GM23338 (cell line): ENCODE measurements around the gene PGAP6. TPM values are rescaled to one million over a fixed set of nuclear protein-coding genes. Genes with fewer than 3 reads are reported as not detected.

Experiments
- ATAC-seq: fragments of 200-7000 bp; cut with Tn5 transposase; 3 replicates; pipeline ENCODE4 v1.9.1; 2020
- DNase-seq: peaks from one replicate; pipeline ENCODE4 v3.0.0-alpha.2; 2015; ENCODE audit warnings: low spot score
- H2AFZ ChIP-seq: fragments of 200-600 bp; sonication (generic); 2 replicates; pipeline ENCODE4 v1.8.0; 2016; ENCODE audit warnings: antibody characterized with exemption, mild to moderate bottlenecking, moderate library complexity
- H3F3A ChIP-seq: fragments of 200-600 bp; sonication (generic); replicated peaks from 2 replicates; pipeline ENCODE4 v1.8.0; 2017; ENCODE audit warnings: antibody characterized with exemption, mixed run types, low read depth
- H3K27ac ChIP-seq: fragments of 200-600 bp; sonication (generic); 2 replicates; pipeline ENCODE4 v1.6.1; 2016; ENCODE audit warnings: low read depth
- H3K27me3 ChIP-seq: fragments of 200-600 bp; sonication (generic); 2 replicates; pipeline ENCODE4 v1.8.0; 2016; ENCODE audit warnings: mild to moderate bottlenecking, mixed run types, moderate library complexity; ENCODE audit not compliant: insufficient read depth
- H3K36me3 ChIP-seq: fragments of 200-600 bp; sonication (generic); 2 replicates; pipeline ENCODE4 v1.8.0; 2016; ENCODE audit warnings: mild to moderate bottlenecking; ENCODE audit not compliant: insufficient read depth
- H3K4me1 ChIP-seq: fragments of 200-600 bp; sonication (generic); 2 replicates; pipeline ENCODE4 v1.8.0; 2016; ENCODE audit warnings: mild to moderate bottlenecking, moderate library complexity; ENCODE audit not compliant: insufficient read depth
- H3K4me2 ChIP-seq: fragments of 200-600 bp; sonication (generic); 2 replicates; pipeline ENCODE4 v1.7.1; 2017; ENCODE audit warnings: mixed run types
- H3K4me3 ChIP-seq: fragments of 200-600 bp; sonication (generic); 2 replicates; pipeline ENCODE4 v1.6.1; 2016; ENCODE audit warnings: mixed run types
- H3K79me2 ChIP-seq: fragments of 200-600 bp; sonication (generic); replicated peaks from 2 replicates; pipeline ENCODE4 v1.8.0; 2017; ENCODE audit warnings: mild to moderate bottlenecking; ENCODE audit not compliant: insufficient read depth
- H3K9me2 ChIP-seq: fragments of 200-600 bp; sonication (generic); 2 replicates; pipeline ENCODE4 v1.8.0; 2017; ENCODE audit not compliant: insufficient read depth
- H4K20me1 ChIP-seq: fragments of 200-600 bp; sonication (generic); replicated peaks from 2 replicates; pipeline ENCODE4 v1.8.0; 2017; ENCODE audit warnings: mild to moderate bottlenecking; ENCODE audit not compliant: insufficient read depth
- H3K27ac Mint-ChIP-seq: 2 replicates; pipeline ENCODE4 v1.8.0; 2020; ENCODE audit warnings: inconsistent platforms, mild to moderate bottlenecking, moderate library complexity, mixed read lengths
- H3K27me3 Mint-ChIP-seq: 3 replicates; pipeline ENCODE4 v1.8.0; 2022; ENCODE audit warnings: low read depth, mild to moderate bottlenecking, moderate library complexity, mixed read lengths, inconsistent platforms; ENCODE audit not compliant: insufficient read depth, poor library complexity
- H3K36me3 Mint-ChIP-seq: 3 replicates; pipeline ENCODE4 v1.8.0; 2021; ENCODE audit warnings: low read depth, mild to moderate bottlenecking, inconsistent platforms, moderate library complexity, mixed read lengths
- H3K4me1 Mint-ChIP-seq: 3 replicates; pipeline ENCODE4 v1.8.0; 2020; ENCODE audit warnings: mild to moderate bottlenecking, inconsistent platforms, mixed read lengths
- H3K4me3 Mint-ChIP-seq: 3 replicates; pipeline ENCODE4 v1.8.0; 2021; ENCODE audit warnings: moderate library complexity, mild to moderate bottlenecking, inconsistent platforms, mixed read lengths
- H3K9me3 Mint-ChIP-seq: 3 replicates; pipeline ENCODE4 v1.8.0; 2020; ENCODE audit warnings: moderate library complexity, mild to moderate bottlenecking, inconsistent platforms, mixed read lengths
- CREB1 ChIP-seq: fragments of 250-450 bp; sonication (Bioruptor Pico); IDR thresholded peaks from 2 replicates; pipeline ENCODE4 v1.5.0; 2020; ENCODE audit warnings: low read depth, mild to moderate bottlenecking, moderate library complexity
- EZH2phosphoT487 ChIP-seq: fragments of 200-600 bp; sonication (generic); IDR thresholded peaks from one replicate; pipeline ENCODE4 v1.8.1; 2018; ENCODE audit warnings: antibody characterized with exemption; ENCODE audit not compliant: unreplicated experiment
- JUNB ChIP-seq: IDR thresholded peaks from one replicate; pipeline ENCODE4 v1.6.1; 2016; ENCODE audit warnings: antibody characterized with exemption; ENCODE audit not compliant: unreplicated experiment
- NANOG ChIP-seq: IDR thresholded peaks from 2 replicates; pipeline ENCODE4 v1.6.1; 2016; ENCODE audit warnings: antibody characterized with exemption, borderline replicate concordance
- POLR2AphosphoS5 ChIP-seq: IDR thresholded peaks from 2 replicates; pipeline ENCODE4 v1.6.1; 2016; ENCODE audit warnings: antibody characterized with exemption, low read depth
- STAT1 ChIP-seq: IDR thresholded peaks from one replicate; pipeline ENCODE4 v1.6.1; 2016; ENCODE audit warnings: antibody characterized with exemption; ENCODE audit not compliant: unreplicated experiment
- ZNF114 ChIP-seq: fragments of 250-450 bp; sonication (Bioruptor Pico); IDR thresholded peaks from 2 replicates; pipeline ENCODE4 v1.5.0; 2020; ENCODE audit warnings: mild to moderate bottlenecking, moderate library complexity
- polyA plus RNA-seq: library from polyadenylated mRNA; unstranded; fragments of >200 nt; fragmentation: Nextera tagmentation; extraction: Ambion mirVana; gene quantifications from 2 replicates; pipeline ENCODE4 v1.2.1, GENCODE V29; 2016
- total RNA-seq: library from RNA; depleted of rRNA; stranded (reverse); fragments of >200 nt; shearing (Covaris generic); gene quantifications from 2 replicates; pipeline ENCODE4 v1.2.3, GENCODE V29; 2014
- TF ChIP-seq, protein P1 (sequence below), 2 experiments: fragments of 200-600 bp in 1 of 2; sonication (generic) in 1 of 2; conservative IDR thresholded peaks; 2 replicates each; pipeline versions ENCODE4 v1.5.1 to v1.6.1; 2016 to 2017; ENCODE audit warnings: antibody characterized with exemption in 2 of 2, low read depth in 2 of 2, mild to moderate bottlenecking in 2 of 2, moderate library complexity in 1 of 2
- TF ChIP-seq, protein P2 (sequence below): IDR thresholded peaks from one replicate; pipeline ENCODE4 v1.6.1; 2018; ENCODE audit warnings: antibody characterized with exemption; ENCODE audit not compliant: unreplicated experiment
- TF ChIP-seq, protein P3 (sequence below): fragments of 250-450 bp; sonication (Bioruptor Pico); IDR thresholded peaks from 2 replicates; pipeline ENCODE4 v1.5.0; 2020; ENCODE audit warnings: mild to moderate bottlenecking, moderate library complexity

Gene PGAP6
- total and polyA plus RNA-seq, 2 experiments from 2014 or later: 25.1 to 112 TPM

DNA sequence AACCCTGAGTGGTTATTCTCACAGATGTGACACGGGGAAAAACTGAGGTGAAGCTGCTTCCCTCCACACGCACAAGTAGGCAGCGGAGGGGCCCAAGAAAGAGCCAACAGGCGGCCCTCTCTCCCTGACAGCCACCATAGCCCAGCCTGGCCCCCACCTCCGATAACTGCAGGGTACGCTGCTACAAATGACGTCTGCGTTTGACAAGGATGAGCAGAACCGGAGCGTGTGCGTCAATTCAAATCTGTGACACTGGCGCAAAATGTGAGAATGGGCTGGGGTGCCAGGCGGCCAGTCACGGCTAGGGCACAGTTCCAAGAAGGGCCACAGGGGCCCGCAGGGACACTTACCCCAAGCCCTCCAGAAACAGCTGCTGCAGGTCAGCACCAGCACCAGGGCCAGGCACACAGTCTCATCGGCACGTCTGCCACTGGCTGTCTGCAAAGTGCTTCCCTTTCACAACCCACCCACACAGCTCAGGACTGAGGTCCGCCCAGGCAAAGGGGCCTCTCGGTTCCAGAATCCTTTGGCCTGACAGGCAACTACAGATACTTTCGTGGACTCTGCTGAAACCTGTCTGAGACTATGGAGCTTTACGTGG lies 43.7 kb downstream of the PGAP6 start:
- Mint-ChIP-seq H3K4me1 (peaks cover 10% of the 10 kb centered on the region), H3K27ac (no peak overlapping the region), H3K9me3 (peaks cover 4% of the 10 kb centered on the region; the same call in 1 of the 3 replicates), H3K27me3 (peaks cover 10% of the 10 kb centered on the region), H3K36me3 (peaks cover 26% of the 10 kb centered on the region), H3K4me3 (no peak overlapping the region)
- DNase-seq: no peak
- TF ChIP-seq JUNB (no peak), STAT1 (no peak), ZNF114 (CRISPR knock-in tag) (no peak), POLR2AphosphoS5 (no peak)
- Histone ChIP-seq H3K4me2 (no peak overlapping the region), H4K20me1 (peaks cover 45% of the 10 kb centered on the region), H3K27me3 (no peaks in the 10 kb centered on the region), H2AFZ (no peak overlapping the region), H3F3A (peaks cover 5% of the 10 kb centered on the region; the same call in 1 of the 2 replicates), H3K9me2 (no peaks in the 10 kb centered on the region), H3K36me3 (no peaks in the 10 kb centered on the region), H3K4me3 (no peak overlapping the region), H3K79me2 (peaks cover 100% of the 10 kb centered on the region), H3K4me1 (no peaks in the 10 kb centered on the region), H3K27ac (0 out of 2 replicates have a peak overlapping the region, but pooled peaks have one; percentile 32)
- peak; percentile 26; the same call in 2 of the 3 replicates for ATAC-seq

DNA sequence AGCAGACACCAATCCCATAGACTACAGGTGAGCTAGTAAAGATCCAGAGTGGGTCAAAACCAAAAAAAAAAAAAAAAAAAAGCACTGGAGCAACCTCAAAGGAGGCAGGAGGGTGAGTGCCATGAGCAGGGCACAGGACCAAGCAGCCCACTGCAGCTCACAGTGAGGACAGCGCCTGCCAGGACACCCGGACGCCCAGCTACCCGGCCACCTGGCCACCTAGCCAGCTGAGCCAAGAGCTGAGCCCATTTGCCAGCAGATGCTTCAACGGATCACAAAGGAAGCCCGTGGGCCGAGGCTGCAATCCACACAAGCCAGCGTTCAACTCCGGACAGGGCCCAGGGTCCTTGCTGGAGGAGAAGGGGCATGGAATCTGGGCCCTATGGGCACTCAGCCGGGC lies 44.3 kb downstream of the PGAP6 start:
- ATAC-seq (no peak; the same call in 2 of the 3 replicates), DNase-seq (no peak)
- no peaks in the 10 kb centered on the region for H3K9me2 ChIP-seq
- H3K27ac ChIP-seq: 0 out of 2 replicates have a peak overlapping the region, but pooled peaks have one; percentile 32
- no peaks in the 10 kb centered on the region for H3K36me3 ChIP-seq
- no peaks in the 10 kb centered on the region for H3K27me3 ChIP-seq
- no peaks in the 10 kb centered on the region for H3K4me1 ChIP-seq
- H3K4me3 ChIP-seq: no peak overlapping the region
- no peak overlapping the region for H2AFZ ChIP-seq
- Mint-ChIP-seq H3K36me3 (peaks cover 19% of the 10 kb centered on the region), H3K4me1 (peaks cover 8% of the 10 kb centered on the region), H3K27me3 (peaks cover 7% of the 10 kb centered on the region), H3K27ac (no peak overlapping the region), H3K4me3 (no peak overlapping the region), H3K9me3 (peaks cover 4% of the 10 kb centered on the region; the same call in 1 of the 3 replicates)
- peaks cover 4% of the 10 kb centered on the region; the same call in 1 of the 2 replicates for H3F3A ChIP-seq
- peaks cover 100% of the 10 kb centered on the region for H3K79me2 ChIP-seq
- H3K4me2 ChIP-seq: no peak overlapping the region
- H4K20me1 ChIP-seq: peaks cover 48% of the 10 kb centered on the region
- TF ChIP-seq, protein P1, sequence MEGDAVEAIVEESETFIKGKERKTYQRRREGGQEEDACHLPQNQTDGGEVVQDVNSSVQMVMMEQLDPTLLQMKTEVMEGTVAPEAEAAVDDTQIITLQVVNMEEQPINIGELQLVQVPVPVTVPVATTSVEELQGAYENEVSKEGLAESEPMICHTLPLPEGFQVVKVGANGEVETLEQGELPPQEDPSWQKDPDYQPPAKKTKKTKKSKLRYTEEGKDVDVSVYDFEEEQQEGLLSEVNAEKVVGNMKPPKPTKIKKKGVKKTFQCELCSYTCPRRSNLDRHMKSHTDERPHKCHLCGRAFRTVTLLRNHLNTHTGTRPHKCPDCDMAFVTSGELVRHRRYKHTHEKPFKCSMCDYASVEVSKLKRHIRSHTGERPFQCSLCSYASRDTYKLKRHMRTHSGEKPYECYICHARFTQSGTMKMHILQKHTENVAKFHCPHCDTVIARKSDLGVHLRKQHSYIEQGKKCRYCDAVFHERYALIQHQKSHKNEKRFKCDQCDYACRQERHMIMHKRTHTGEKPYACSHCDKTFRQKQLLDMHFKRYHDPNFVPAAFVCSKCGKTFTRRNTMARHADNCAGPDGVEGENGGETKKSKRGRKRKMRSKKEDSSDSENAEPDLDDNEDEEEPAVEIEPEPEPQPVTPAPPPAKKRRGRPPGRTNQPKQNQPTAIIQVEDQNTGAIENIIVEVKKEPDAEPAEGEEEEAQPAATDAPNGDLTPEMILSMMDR (conservative IDR thresholded peaks at IDR 0.05; ENCODE audit: low read depth in 2 of 2): no peak
- TF ChIP-seq CREB1 (CRISPR knock-in tag) (no peak), ZNF114 (CRISPR knock-in tag) (no peak), POLR2AphosphoS5 (no peak), STAT1 (no peak), EZH2phosphoT487 (no peak), NANOG (no peak)
- TF ChIP-seq, protein P2, sequence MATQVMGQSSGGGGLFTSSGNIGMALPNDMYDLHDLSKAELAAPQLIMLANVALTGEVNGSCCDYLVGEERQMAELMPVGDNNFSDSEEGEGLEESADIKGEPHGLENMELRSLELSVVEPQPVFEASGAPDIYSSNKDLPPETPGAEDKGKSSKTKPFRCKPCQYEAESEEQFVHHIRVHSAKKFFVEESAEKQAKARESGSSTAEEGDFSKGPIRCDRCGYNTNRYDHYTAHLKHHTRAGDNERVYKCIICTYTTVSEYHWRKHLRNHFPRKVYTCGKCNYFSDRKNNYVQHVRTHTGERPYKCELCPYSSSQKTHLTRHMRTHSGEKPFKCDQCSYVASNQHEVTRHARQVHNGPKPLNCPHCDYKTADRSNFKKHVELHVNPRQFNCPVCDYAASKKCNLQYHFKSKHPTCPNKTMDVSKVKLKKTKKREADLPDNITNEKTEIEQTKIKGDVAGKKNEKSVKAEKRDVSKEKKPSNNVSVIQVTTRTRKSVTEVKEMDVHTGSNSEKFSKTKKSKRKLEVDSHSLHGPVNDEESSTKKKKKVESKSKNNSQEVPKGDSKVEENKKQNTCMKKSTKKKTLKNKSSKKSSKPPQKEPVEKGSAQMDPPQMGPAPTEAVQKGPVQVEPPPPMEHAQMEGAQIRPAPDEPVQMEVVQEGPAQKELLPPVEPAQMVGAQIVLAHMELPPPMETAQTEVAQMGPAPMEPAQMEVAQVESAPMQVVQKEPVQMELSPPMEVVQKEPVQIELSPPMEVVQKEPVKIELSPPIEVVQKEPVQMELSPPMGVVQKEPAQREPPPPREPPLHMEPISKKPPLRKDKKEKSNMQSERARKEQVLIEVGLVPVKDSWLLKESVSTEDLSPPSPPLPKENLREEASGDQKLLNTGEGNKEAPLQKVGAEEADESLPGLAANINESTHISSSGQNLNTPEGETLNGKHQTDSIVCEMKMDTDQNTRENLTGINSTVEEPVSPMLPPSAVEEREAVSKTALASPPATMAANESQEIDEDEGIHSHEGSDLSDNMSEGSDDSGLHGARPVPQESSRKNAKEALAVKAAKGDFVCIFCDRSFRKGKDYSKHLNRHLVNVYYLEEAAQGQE: no peak
- TF ChIP-seq, protein P3, sequence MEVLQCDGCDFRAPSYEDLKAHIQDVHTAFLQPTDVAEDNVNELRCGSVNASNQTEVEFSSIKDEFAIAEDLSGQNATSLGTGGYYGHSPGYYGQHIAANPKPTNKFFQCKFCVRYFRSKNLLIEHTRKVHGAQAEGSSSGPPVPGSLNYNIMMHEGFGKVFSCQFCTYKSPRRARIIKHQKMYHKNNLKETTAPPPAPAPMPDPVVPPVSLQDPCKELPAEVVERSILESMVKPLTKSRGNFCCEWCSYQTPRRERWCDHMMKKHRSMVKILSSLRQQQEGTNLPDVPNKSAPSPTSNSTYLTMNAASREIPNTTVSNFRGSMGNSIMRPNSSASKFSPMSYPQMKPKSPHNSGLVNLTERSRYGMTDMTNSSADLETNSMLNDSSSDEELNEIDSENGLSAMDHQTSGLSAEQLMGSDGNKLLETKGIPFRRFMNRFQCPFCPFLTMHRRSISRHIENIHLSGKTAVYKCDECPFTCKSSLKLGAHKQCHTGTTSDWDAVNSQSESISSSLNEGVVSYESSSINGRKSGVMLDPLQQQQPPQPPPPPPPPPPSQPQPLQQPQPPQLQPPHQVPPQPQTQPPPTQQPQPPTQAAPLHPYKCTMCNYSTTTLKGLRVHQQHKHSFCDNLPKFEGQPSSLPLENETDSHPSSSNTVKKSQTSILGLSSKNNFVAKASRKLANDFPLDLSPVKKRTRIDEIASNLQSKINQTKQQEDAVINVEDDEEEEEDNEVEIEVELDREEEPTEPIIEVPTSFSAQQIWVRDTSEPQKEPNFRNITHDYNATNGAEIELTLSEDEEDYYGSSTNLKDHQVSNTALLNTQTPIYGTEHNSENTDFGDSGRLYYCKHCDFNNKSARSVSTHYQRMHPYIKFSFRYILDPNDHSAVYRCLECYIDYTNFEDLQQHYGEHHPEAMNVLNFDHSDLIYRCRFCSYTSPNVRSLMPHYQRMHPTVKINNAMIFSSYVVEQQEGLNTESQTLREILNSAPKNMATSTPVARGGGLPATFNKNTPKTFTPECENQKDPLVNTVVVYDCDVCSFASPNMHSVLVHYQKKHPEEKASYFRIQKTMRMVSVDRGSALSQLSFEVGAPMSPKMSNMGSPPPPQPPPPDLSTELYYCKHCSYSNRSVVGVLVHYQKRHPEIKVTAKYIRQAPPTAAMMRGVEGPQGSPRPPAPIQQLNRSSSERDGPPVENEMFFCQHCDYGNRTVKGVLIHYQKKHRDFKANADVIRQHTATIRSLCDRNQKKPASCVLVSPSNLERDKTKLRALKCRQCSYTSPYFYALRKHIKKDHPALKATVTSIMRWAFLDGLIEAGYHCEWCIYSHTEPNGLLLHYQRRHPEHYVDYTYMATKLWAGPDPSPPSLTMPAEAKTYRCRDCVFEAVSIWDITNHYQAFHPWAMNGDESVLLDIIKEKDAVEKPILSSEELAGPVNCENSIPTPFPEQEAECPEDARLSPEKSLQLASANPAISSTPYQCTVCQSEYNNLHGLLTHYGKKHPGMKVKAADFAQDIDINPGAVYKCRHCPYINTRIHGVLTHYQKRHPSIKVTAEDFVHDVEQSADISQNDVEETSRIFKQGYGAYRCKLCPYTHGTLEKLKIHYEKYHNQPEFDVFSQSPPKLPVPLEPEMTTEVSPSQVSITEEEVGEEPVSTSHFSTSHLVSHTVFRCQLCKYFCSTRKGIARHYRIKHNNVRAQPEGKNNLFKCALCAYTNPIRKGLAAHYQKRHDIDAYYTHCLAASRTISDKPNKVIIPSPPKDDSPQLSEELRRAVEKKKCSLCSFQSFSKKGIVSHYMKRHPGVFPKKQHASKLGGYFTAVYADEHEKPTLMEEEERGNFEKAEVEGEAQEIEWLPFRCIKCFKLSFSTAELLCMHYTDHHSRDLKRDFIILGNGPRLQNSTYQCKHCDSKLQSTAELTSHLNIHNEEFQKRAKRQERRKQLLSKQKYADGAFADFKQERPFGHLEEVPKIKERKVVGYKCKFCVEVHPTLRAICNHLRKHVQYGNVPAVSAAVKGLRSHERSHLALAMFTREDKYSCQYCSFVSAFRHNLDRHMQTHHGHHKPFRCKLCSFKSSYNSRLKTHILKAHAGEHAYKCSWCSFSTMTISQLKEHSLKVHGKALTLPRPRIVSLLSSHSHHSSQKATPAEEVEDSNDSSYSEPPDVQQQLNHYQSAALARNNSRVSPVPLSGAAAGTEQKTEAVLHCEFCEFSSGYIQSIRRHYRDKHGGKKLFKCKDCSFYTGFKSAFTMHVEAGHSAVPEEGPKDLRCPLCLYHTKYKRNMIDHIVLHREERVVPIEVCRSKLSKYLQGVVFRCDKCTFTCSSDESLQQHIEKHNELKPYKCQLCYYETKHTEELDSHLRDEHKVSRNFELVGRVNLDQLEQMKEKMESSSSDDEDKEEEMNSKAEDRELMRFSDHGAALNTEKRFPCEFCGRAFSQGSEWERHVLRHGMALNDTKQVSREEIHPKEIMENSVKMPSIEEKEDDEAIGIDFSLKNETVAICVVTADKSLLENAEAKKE (CRISPR knock-in tag): no peak
